HT-29 (cell line): ENCODE measurements around the gene HOXD13. TPM values are rescaled to one million over a fixed set of nuclear protein-coding genes. Genes with fewer than 3 reads are reported as not detected.

ENCODE experiments used
- DNase-seq: peaks from one replicate; pipeline ENCODE4 v3.0.0-alpha.2; 2015; ENCODE audit warnings: low spot score
- total RNA-seq: library from RNA; depleted of rRNA; stranded (reverse); fragments of >200 nt; shearing (Covaris generic); gene quantifications from 2 replicates; pipeline ENCODE4 v1.2.3, GENCODE V29; 2014

HOXD13 gene
- total RNA-seq, 1 experiment from 2014 or later: 1.4 TPM

- DNase-seq: no peak
These were observed 26.2 kb downstream of the HOXD13 start for GRCh38 chr2:176118601-176119339.

GRCh38 chr2:176120364-176121189, 28.1 kb downstream of the HOXD13 start:
- DNase-seq: no peak

GRCh38 chr2:176121190-176122051, 28.9 kb downstream of the HOXD13 start:
- DNase-seq: no peak

- DNase-seq: peak; percentile 37
These were observed 29.6 kb downstream of the HOXD13 start for GRCh38 chr2:176122052-176122682.

- no peak for DNase-seq
These were observed 30.3 kb downstream of the HOXD13 start, which contains the start of gene HOXD9 for GRCh38 chr2:176122683-176123410. Gene HOXD9 (plus strand): TSS chr2:176122719. CDS start chr2:176122769, 50 bp downstream.

- no peak for DNase-seq
These were observed 31.0 kb downstream of the HOXD13 start for GRCh38 chr2:176123411-176124109.

GRCh38 chr2:176124110-176124946, 31.8 kb downstream of the HOXD13 start:
- no peak for DNase-seq

GRCh38 chr2:176124947-176125771, 32.6 kb downstream of the HOXD13 start:
- no peak for DNase-seq

- DNase-seq: no peak
These were observed 33.2 kb downstream of the HOXD13 start for GRCh38 chr2:176125772-176126054.

GRCh38 chr2:176126929-176127773, 34.6 kb downstream of the HOXD13 start:
- peak; percentile 75 for DNase-seq

GRCh38 chr2:176127774-176128072, 35.2 kb downstream of the HOXD13 start:
- DNase-seq: no peak

- DNase-seq: no peak
These were observed 35.9 kb downstream of the HOXD13 start for GRCh38 chr2:176128172-176128981.

GRCh38 chr2:176128982-176129796, 36.7 kb downstream of the HOXD13 start, which contains the start of gene HOXD8:
Gene HOXD8 (plus strand): TSS chr2:176129705. CDS start chr2:176130367, 662 bp downstream.
- no peak for DNase-seq

GRCh38 chr2:176129813-176130146, 37.3 kb downstream of the HOXD13 start:
- DNase-seq: no peak

- DNase-seq: peak; percentile 19
These were observed 37.8 kb downstream of the HOXD13 start for GRCh38 chr2:176130147-176130956.
